ENCODE data around the gene LTBP1. TPM values are rescaled to one million over a fixed set of nuclear protein-coding genes. Genes with fewer than 3 reads are reported as not detected.

The LTBP1 gene
- total RNA-seq, 4 donors from 2014 or later: 8.7 to 18.7 (median 13.0) TPM

GRCh38 chr2:33333433-33333832, 386.7 kb downstream of the LTBP1 start:
- H3K4me1 ChIP-seq: no peaks in the 10 kb centered on the region
- WGBS: 77% methylated on average over 3 of the region's 3 CpGs
- no peaks in the 10 kb centered on the region for H3K27me3 ChIP-seq
- no peak overlapping the region for H3K27ac ChIP-seq
- no peak for TF ChIP-seq POLR2AphosphoS5 (IDR thresholded peaks at IDR 0.05)
- no peak for TF ChIP-seq POLR2A (IDR thresholded peaks at IDR 0.05)
- no peak for TF ChIP-seq CTCF (IDR thresholded peaks at IDR 0.05)
- TF ChIP-seq EP300 (IDR thresholded peaks at IDR 0.05): no peak
- DNase-seq (ENCODE audit: low spot score in 2 of 2): no peak
- H3K9me3 ChIP-seq: no peaks in the 10 kb centered on the region
- no peak overlapping the region for H3K4me3 ChIP-seq
- no peaks in the 10 kb centered on the region for H3K36me3 ChIP-seq

- DNase-seq (ENCODE audit: low spot score in 2 of 2): no peak
- H3K36me3 ChIP-seq: no peaks in the 10 kb centered on the region
- no peaks in the 10 kb centered on the region for H3K27me3 ChIP-seq
- H3K9me3 ChIP-seq: no peaks in the 10 kb centered on the region
- H3K27ac ChIP-seq: no peak overlapping the region
- TF ChIP-seq POLR2AphosphoS5 (IDR thresholded peaks at IDR 0.05): no peak
- no peak for TF ChIP-seq CTCF (IDR thresholded peaks at IDR 0.05)
- no peak for TF ChIP-seq EP300 (IDR thresholded peaks at IDR 0.05)
- TF ChIP-seq POLR2A (IDR thresholded peaks at IDR 0.05): no peak
- no peak overlapping the region for H3K4me3 ChIP-seq
- WGBS: 92% methylated on average over 4 of the region's 4 CpGs
- H3K4me1 ChIP-seq: no peaks in the 10 kb centered on the region
These were observed 387.3 kb downstream of the LTBP1 start for GRCh38 chr2:33334083-33334482.

GRCh38 chr2:33335516-33335915, 388.8 kb downstream of the LTBP1 start:
- Histone ChIP-seq H3K36me3 (no peaks in the 10 kb centered on the region), H3K9me3 (no peaks in the 10 kb centered on the region), H3K27ac (no peak overlapping the region), H3K4me3 (no peak overlapping the region), H3K4me1 (no peaks in the 10 kb centered on the region), H3K27me3 (no peaks in the 10 kb centered on the region)
- no peak for DNase-seq (ENCODE audit: low spot score in 2 of 2)
- TF ChIP-seq EP300 (IDR thresholded peaks at IDR 0.05) (no peak), POLR2AphosphoS5 (IDR thresholded peaks at IDR 0.05) (no peak), CTCF (IDR thresholded peaks at IDR 0.05) (no peak), POLR2A (IDR thresholded peaks at IDR 0.05) (no peak)
- 83% methylated on average over 3 of the region's 3 CpGs for WGBS

GRCh38 chr2:33336036-33336625, 389.4 kb downstream of the LTBP1 start:
- WGBS: 88% methylated on average over 4 of the region's 4 CpGs
- no peaks in the 10 kb centered on the region for H3K27me3 ChIP-seq
- no peaks in the 10 kb centered on the region for H3K4me1 ChIP-seq
- no peak for DNase-seq (ENCODE audit: low spot score in 2 of 2)
- no peak overlapping the region for H3K27ac ChIP-seq
- H3K36me3 ChIP-seq: no peaks in the 10 kb centered on the region
- H3K4me3 ChIP-seq: no peak overlapping the region
- H3K9me3 ChIP-seq: no peaks in the 10 kb centered on the region
- no peak for TF ChIP-seq POLR2AphosphoS5 (IDR thresholded peaks at IDR 0.05)
- TF ChIP-seq CTCF (IDR thresholded peaks at IDR 0.05): no peak
- no peak for TF ChIP-seq EP300 (IDR thresholded peaks at IDR 0.05)
- TF ChIP-seq POLR2A (IDR thresholded peaks at IDR 0.05): no peak

- no peaks in the 10 kb centered on the region for H3K36me3 ChIP-seq
- no peaks in the 10 kb centered on the region for H3K27me3 ChIP-seq
- WGBS: 73% methylated on average over 7 of the region's 7 CpGs
- H3K4me3 ChIP-seq: no peak overlapping the region
- no peak for DNase-seq (ENCODE audit: low spot score in 2 of 2)
- no peaks in the 10 kb centered on the region for H3K4me1 ChIP-seq
- peak overlapping the region; percentile 30 for H3K27ac ChIP-seq
- no peaks in the 10 kb centered on the region for H3K9me3 ChIP-seq
- no peak for TF ChIP-seq EP300 (IDR thresholded peaks at IDR 0.05)
- TF ChIP-seq POLR2AphosphoS5 (IDR thresholded peaks at IDR 0.05): no peak
- no peak for TF ChIP-seq POLR2A (IDR thresholded peaks at IDR 0.05)
- TF ChIP-seq CTCF (IDR thresholded peaks at IDR 0.05): no peak
These were observed 390.7 kb downstream of the LTBP1 start for GRCh38 chr2:33337385-33337960.

Measured in suprapubic skin (tissue), 4 donors.